DMS153 treated with DMSO at 0.1 percent for 48 hours (cell line): ENCODE results near the gene TEX2.
"Not testable (repeated sequence)": the region's sequence is repeated elsewhere in the genome, so short reads cannot be mapped to it uniquely, and the experiment has no call there.

Experiments
- DNase-seq: peaks from one replicate; lab custom pipeline; 2025; ENCODE audit not compliant: unreplicated experiment; lab: John Stamatoyannopoulos, UW

TEX2 gene

GRCh38 chr17:64216338-64217248 lies 46.5 kb downstream of the TEX2 start:
- DNase-seq, result no peak

- DNase-seq, result no peak
These were observed 47.1 kb downstream of the TEX2 start for GRCh38 chr17:64216000-64216337.

GRCh38 chr17:64214950-64215349 lies 48.1 kb downstream of the TEX2 start:
- DNase-seq, result no peak

- DNase-seq, result no peak
These were observed 48.9 kb downstream of the TEX2 start for GRCh38 chr17:64213995-64214811.

GRCh38 chr17:64212122-64212521 lies 50.9 kb downstream of the TEX2 start:
- DNase-seq, result no peak

GRCh38 chr17:64209983-64210382 lies 53.1 kb downstream of the TEX2 start:
- no peak for DNase-seq

GRCh38 chr17:64209356-64209941 lies 53.6 kb downstream of the TEX2 start:
- no peak for DNase-seq

GRCh38 chr17:64208656-64209055 lies 54.4 kb downstream of the TEX2 start:
- not testable (repeated sequence) for DNase-seq

- DNase-seq, result no peak
These were observed 57.3 kb downstream of the TEX2 start for GRCh38 chr17:64205804-64206203.

- no peak for DNase-seq
These were observed 59.4 kb downstream of the TEX2 start for GRCh38 chr17:64203630-64204029.

- DNase-seq, result no peak
These were observed 60.2 kb downstream of the TEX2 start for GRCh38 chr17:64202683-64203344.

- no peak for DNase-seq
These were observed 62.7 kb downstream of the TEX2 start for GRCh38 chr17:64200080-64201032.

GRCh38 chr17:64198331-64199090 lies 64.5 kb downstream of the TEX2 start:
- no peak for DNase-seq

GRCh38 chr17:64196601-64197000 lies 66.5 kb downstream of the TEX2 start:
- DNase-seq, result no peak

GRCh38 chr17:64193561-64193960 lies 69.5 kb downstream of the TEX2 start:
- DNase-seq, result no peak

GRCh38 chr17:64192589-64192988 lies 70.5 kb downstream of the TEX2 start:
- no peak for DNase-seq

GRCh38 chr17:64190472-64190871 lies 72.6 kb downstream of the TEX2 start:
- DNase-seq, result no peak

- no peak for DNase-seq
These were observed 75.0 kb downstream of the TEX2 start for GRCh38 chr17:64188088-64188487.
